Astrocyte of the cerebellum (primary cell): Measurements from ENCODE around the gene GRK2.

ENCODE experiments used
- DNase-seq: peaks from one replicate; pipeline ENCODE4 v3.0.0-alpha.2; 2011; ENCODE audit warnings: low read depth
- H3K4me3 ChIP-seq: 2 replicates; pipeline ENCODE4 v1.5.1; 2011; ENCODE audit warnings: mild to moderate bottlenecking, low read depth, low read length, moderate library complexity
- CTCF ChIP-seq: IDR thresholded peaks from 2 replicates; pipeline ENCODE4 v1.5.1; 2012; ENCODE audit warnings: low read length, low read depth, moderate library complexity, mild to moderate bottlenecking; ENCODE audit errors: missing control alignments
- in situ Hi-C: cut with HindIII; loops from 2 replicates; pipeline ENCODE4 v1.10.0; 2017; ENCODE audit warnings: low sequenced_read_pairs

GRK2 gene

GRCh38 chr11:67300256-67300755, 34.0 kb downstream of the GRK2 start:
- in situ Hi-C loops = no loop called here
- no peak for TF ChIP-seq CTCF
- no peak for DNase-seq
- no peak overlapping the region for H3K4me3 ChIP-seq

- in situ Hi-C loops = no loop called here
- H3K4me3 ChIP-seq = no peak overlapping the region
- TF ChIP-seq CTCF = no peak
- DNase-seq = no peak
Measured at GRCh38 chr11:67300756-67301312, 34.6 kb downstream of the GRK2 start.

GRCh38 chr11:67301313-67301921, 35.1 kb downstream of the GRK2 start:
- DNase-seq = no peak
- in situ Hi-C loops = no loop called here
- no peak for TF ChIP-seq CTCF
- H3K4me3 ChIP-seq = no peak overlapping the region

GRCh38 chr11:67301951-67302516, 35.8 kb downstream of the GRK2 start:
- in situ Hi-C loops = no loop called here
- no peak for TF ChIP-seq CTCF
- DNase-seq = no peak
- no peak overlapping the region for H3K4me3 ChIP-seq

- DNase-seq = peak; percentile 19
- TF ChIP-seq CTCF = no peak
Measured at GRCh38 chr11:67302571-67303131, 36.4 kb downstream of the GRK2 start.

GRCh38 chr11:67303132-67303834, 37.0 kb downstream of the GRK2 start, which contains the start of gene SSH3:
TSS of gene SSH3 (plus strand) at chr11:67303530. CDS start at chr11:67303626, 96 bp downstream.
- TF ChIP-seq CTCF = no peak
- H3K4me3 ChIP-seq = peak within 1 kb of the TSS; percentile 77
- in situ Hi-C loops = no loop called here
- no peak for DNase-seq

More at GRCh38 chr11:67302571-67303131, 36.4 kb downstream of the GRK2 start:
- in situ Hi-C loops = no loop called here
- H3K4me3 ChIP-seq = peak overlapping the region; percentile 77
